ENCODE results near the gene ZFP3. TPM values are rescaled to one million over a fixed set of nuclear protein-coding genes. Genes with fewer than 3 reads are reported as not detected.

The ZFP3 gene
- total RNA-seq, 1 donor from 2014 or later: 0.21 TPM

Other genes starting within 250 kb of the ZFP3 start
- gene MINK1, start 245.1 kb upstream of the ZFP3 start, total RNA-seq: 45.6 TPM
- not detected for gene C17orf107, start 178.9 kb upstream of the ZFP3 start, total RNA-seq
- not detected for gene CHRNE, start 175.4 kb upstream of the ZFP3 start, total RNA-seq
- gene GP1BA, start 146.2 kb upstream of the ZFP3 start, total RNA-seq: not detected
- 56.2 TPM for gene SLC25A11, start 138.4 kb upstream of the ZFP3 start, total RNA-seq
- 164 TPM for gene RNF167, start 138.2 kb upstream of the ZFP3 start, total RNA-seq
- 1,046 TPM for gene PFN1, start 129.9 kb upstream of the ZFP3 start, total RNA-seq
- gene ENO3, start 127.3 kb upstream of the ZFP3 start, total RNA-seq: not detected
- gene SPAG7, start 110.7 kb upstream of the ZFP3 start, total RNA-seq: 4.9 TPM
- gene CAMTA2, start 90.8 kb upstream of the ZFP3 start, total RNA-seq: 72.1 TPM
- gene INCA1, start 80.9 kb upstream of the ZFP3 start, total RNA-seq: not detected
- gene KIF1C, start 80.5 kb upstream of the ZFP3 start, total RNA-seq: 94.0 TPM
- gene SLC52A1, start 43.0 kb upstream of the ZFP3 start, total RNA-seq: not detected
- 2.3 TPM for gene ZNF232, start 33.4 kb downstream of the ZFP3 start, total RNA-seq
- 0.11 TPM for gene USP6, start 37.6 kb downstream of the ZFP3 start, total RNA-seq
- 0.21 TPM for gene ZNF594, start 113.4 kb downstream of the ZFP3 start, total RNA-seq
- gene SCIMP, start 156.4 kb downstream of the ZFP3 start, total RNA-seq: 0.21 TPM
- gene RABEP1, start 203.8 kb downstream of the ZFP3 start, total RNA-seq: 9.3 TPM